ENCODE data around the gene TASP1.

DNA sequence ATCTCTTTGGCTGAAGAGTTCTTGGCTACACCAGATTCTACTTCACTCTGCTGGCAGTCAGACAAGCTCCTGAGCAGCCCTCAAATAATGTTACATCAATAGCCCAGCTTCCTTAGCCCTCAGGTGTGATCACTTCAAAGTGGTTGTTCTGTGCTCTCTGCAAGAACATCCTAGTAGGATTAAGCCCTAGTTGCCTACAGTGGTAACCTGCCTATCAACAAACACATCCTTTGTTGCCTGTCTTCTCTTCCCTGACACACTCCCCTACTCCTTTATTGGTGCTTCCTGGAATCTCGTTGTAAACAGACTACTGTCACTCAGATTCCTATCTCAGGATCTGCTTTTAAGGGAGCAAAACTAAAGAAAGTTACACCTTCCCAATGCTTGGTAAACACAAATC is 45.1 kb upstream of the TASP1 start:
- TF ChIP-seq ZNF274 (IDR thresholded peaks at IDR 0.05; ENCODE audit: low read depth, low read length) (no peak), YY1 (IDR thresholded peaks at IDR 0.05; ENCODE audit: insufficient read depth, insufficient read length) (no peak), SUZ12 (IDR thresholded peaks at IDR 0.05; ENCODE audit: extremely low read depth, insufficient read depth, insufficient read length) (no peak)

Data from NT2/D1 (cell line).